Central memory CD8-positive, alpha-beta T cell (primary cell): ENCODE measurements around the gene CREB3L2.
"Not testable (repeated sequence)": the region's sequence is repeated elsewhere in the genome, so short reads cannot be mapped to it uniquely, and the experiment has no call there.

Source experiments
- ATAC-seq: fragments of 150-1000 bp; cut with Tn5 transposase; replicated peaks from 2 replicates; pipeline ENCODE4 v1.10.0; 2022; ENCODE audit warnings: mild to moderate bottlenecking, moderate FRiP score, moderate number of reproducible peaks; ENCODE audit not compliant: poor library complexity, severe bottlenecking; ENCODE audit errors: extremely low read depth
- DNase-seq, 2 donors: peaks; one replicate each; pipeline ENCODE4 v3.0.0; 2021; ENCODE audit warnings: low spot score in 2 of 2
- H3K27ac Mint-ChIP-seq: one replicate; pipeline ENCODE4 v1.8.0; 2022; ENCODE audit warnings: low read depth, mild to moderate bottlenecking, moderate library complexity, mixed read lengths
- H3K27me3 Mint-ChIP-seq: one replicate; pipeline ENCODE4 v1.8.0; 2022; ENCODE audit warnings: mixed read lengths
- H3K36me3 Mint-ChIP-seq: one replicate; pipeline ENCODE4 v1.8.0; 2022; ENCODE audit warnings: mild to moderate bottlenecking, moderate library complexity, mixed read lengths; ENCODE audit not compliant: insufficient read depth
- H3K4me1 Mint-ChIP-seq: one replicate; pipeline ENCODE4 v1.8.0; 2022; ENCODE audit warnings: mixed read lengths
- H3K4me3 Mint-ChIP-seq: one replicate; pipeline ENCODE4 v1.8.0; 2022; ENCODE audit warnings: mild to moderate bottlenecking, moderate library complexity, mixed read lengths
- H3K9me3 Mint-ChIP-seq: one replicate; pipeline ENCODE4 v1.8.0; 2022; ENCODE audit warnings: mixed read lengths

The CREB3L2 gene

GRCh38 chr7:137847568-137848050 is 154.3 kb downstream of the CREB3L2 start:
- ATAC-seq (no peak), DNase-seq (no peak)
- Mint-ChIP-seq H3K27ac (no peak overlapping the region), H3K36me3 (peaks cover 6% of the 10 kb centered on the region), H3K4me3 (no peak overlapping the region), H3K9me3 (no peaks in the 10 kb centered on the region), H3K4me1 (peaks cover 10% of the 10 kb centered on the region), H3K27me3 (peaks cover 61% of the 10 kb centered on the region)

- DNase-seq, result no peak
- H3K4me3 Mint-ChIP-seq, result peak within 1 kb of the TSS; percentile 70
- peaks cover 67% of the 10 kb centered on the region for H3K27me3 Mint-ChIP-seq
- H3K9me3 Mint-ChIP-seq, result no peaks in the 10 kb centered on the region
- peaks cover 6% of the 10 kb centered on the region for H3K36me3 Mint-ChIP-seq
- ATAC-seq, result no peak
- peak within 1 kb of the TSS; percentile 52 for H3K27ac Mint-ChIP-seq
- H3K4me1 Mint-ChIP-seq, result peaks cover 10% of the 10 kb centered on the region
Observed at GRCh38 chr7:137846827-137847567, 154.9 kb downstream of the CREB3L2 start, which contains the start of gene DGKI. DGKI (minus strand) TSS chr7:137846974.

GRCh38 chr7:137846549-137846826 is 155.4 kb downstream of the CREB3L2 start:
- Mint-ChIP-seq H3K9me3 (no peaks in the 10 kb centered on the region), H3K27ac (peak overlapping the region; percentile 52), H3K4me1 (peaks cover 8% of the 10 kb centered on the region), H3K4me3 (peak overlapping the region; percentile 70), H3K36me3 (peaks cover 6% of the 10 kb centered on the region), H3K27me3 (peaks cover 72% of the 10 kb centered on the region)
- ATAC-seq (no peak), DNase-seq (no peak)

- Mint-ChIP-seq H3K4me1 (peaks cover 5% of the 10 kb centered on the region), H3K36me3 (peaks cover 6% of the 10 kb centered on the region), H3K4me3 (no peak overlapping the region), H3K27ac (no peak overlapping the region), H3K27me3 (peaks cover 87% of the 10 kb centered on the region), H3K9me3 (no peaks in the 10 kb centered on the region)
- DNase-seq, result no peak
- ATAC-seq, result no peak
Observed at GRCh38 chr7:137844677-137845425, 157.0 kb downstream of the CREB3L2 start.

GRCh38 chr7:137839903-137840779 is 161.7 kb downstream of the CREB3L2 start:
- Mint-ChIP-seq H3K4me3 (no peak overlapping the region), H3K36me3 (no peaks in the 10 kb centered on the region), H3K9me3 (no peaks in the 10 kb centered on the region), H3K27me3 (peaks cover 90% of the 10 kb centered on the region), H3K4me1 (no peaks in the 10 kb centered on the region), H3K27ac (no peak overlapping the region)
- no peak for ATAC-seq
- no peak for DNase-seq

- ATAC-seq, result no peak
- no peak for DNase-seq
- Mint-ChIP-seq H3K36me3 (no peaks in the 10 kb centered on the region), H3K27ac (no peak overlapping the region), H3K4me1 (no peaks in the 10 kb centered on the region), H3K27me3 (peaks cover 88% of the 10 kb centered on the region), H3K9me3 (no peaks in the 10 kb centered on the region), H3K4me3 (no peak overlapping the region)
Observed at GRCh38 chr7:137838706-137839315, 163.1 kb downstream of the CREB3L2 start.

- ATAC-seq (no peak), DNase-seq (no peak)
- Mint-ChIP-seq H3K9me3 (peaks cover 10% of the 10 kb centered on the region), H3K27ac (no peak overlapping the region), H3K4me1 (no peaks in the 10 kb centered on the region), H3K27me3 (peaks cover 65% of the 10 kb centered on the region), H3K36me3 (no peaks in the 10 kb centered on the region), H3K4me3 (no peak overlapping the region)
Observed at GRCh38 chr7:137836541-137836940, 165.3 kb downstream of the CREB3L2 start.

- no peak overlapping the region for H3K27ac Mint-ChIP-seq
- ATAC-seq (no peak), DNase-seq (no peak)
- peaks cover 61% of the 10 kb centered on the region for H3K27me3 Mint-ChIP-seq
- H3K4me1 Mint-ChIP-seq, result no peaks in the 10 kb centered on the region
- no peaks in the 10 kb centered on the region for H3K36me3 Mint-ChIP-seq
- H3K9me3 Mint-ChIP-seq, result peaks cover 10% of the 10 kb centered on the region
- H3K4me3 Mint-ChIP-seq, result no peak overlapping the region
Observed at GRCh38 chr7:137836113-137836509, 165.8 kb downstream of the CREB3L2 start.

GRCh38 chr7:137835486-137836112 is 166.3 kb downstream of the CREB3L2 start:
- ATAC-seq (no peak), DNase-seq (no peak)
- peaks cover 58% of the 10 kb centered on the region for H3K27me3 Mint-ChIP-seq

GRCh38 chr7:137834552-137834951 is 167.3 kb downstream of the CREB3L2 start:
- H3K27me3 Mint-ChIP-seq, result peaks cover 56% of the 10 kb centered on the region
- no peaks in the 10 kb centered on the region for H3K4me1 Mint-ChIP-seq
- H3K36me3 Mint-ChIP-seq, result no peaks in the 10 kb centered on the region
- no peak overlapping the region for H3K4me3 Mint-ChIP-seq
- H3K9me3 Mint-ChIP-seq, result peaks cover 10% of the 10 kb centered on the region
- ATAC-seq, result no peak
- DNase-seq, result no peak
- no peak overlapping the region for H3K27ac Mint-ChIP-seq

More at GRCh38 chr7:137835486-137836112, 166.3 kb downstream of the CREB3L2 start:
- H3K4me3 Mint-ChIP-seq, result no peak overlapping the region
- no peaks in the 10 kb centered on the region for H3K4me1 Mint-ChIP-seq
- no peaks in the 10 kb centered on the region for H3K36me3 Mint-ChIP-seq
- no peak overlapping the region for H3K27ac Mint-ChIP-seq
- peaks cover 10% of the 10 kb centered on the region for H3K9me3 Mint-ChIP-seq

- H3K9me3 Mint-ChIP-seq, result peaks cover 10% of the 10 kb centered on the region
- peaks cover 54% of the 10 kb centered on the region for H3K27me3 Mint-ChIP-seq
- not testable (repeated sequence) for ATAC-seq
Observed at GRCh38 chr7:137832990-137833389, 168.9 kb downstream of the CREB3L2 start.

GRCh38 chr7:137832382-137832781 is 169.5 kb downstream of the CREB3L2 start:
- no peaks in the 10 kb centered on the region for H3K36me3 Mint-ChIP-seq
- H3K27me3 Mint-ChIP-seq, result peaks cover 54% of the 10 kb centered on the region
- no peak overlapping the region for H3K4me3 Mint-ChIP-seq
- peaks cover 10% of the 10 kb centered on the region for H3K9me3 Mint-ChIP-seq
- H3K4me1 Mint-ChIP-seq, result no peaks in the 10 kb centered on the region
- DNase-seq, result no peak
- no peak overlapping the region for H3K27ac Mint-ChIP-seq
- ATAC-seq, result no peak

More at GRCh38 chr7:137832990-137833389, 168.9 kb downstream of the CREB3L2 start:
- not testable (repeated sequence) for DNase-seq, H3K36me3 Mint-ChIP-seq, H3K4me3 Mint-ChIP-seq, H3K4me1 Mint-ChIP-seq, H3K27ac Mint-ChIP-seq
